Right lung (tissue), 5 donors: ENCODE measurements around the gene ATF2. TPM values are rescaled to one million over a fixed set of nuclear protein-coding genes. Genes with fewer than 3 reads are reported as not detected.

Experiments used
- DNase-seq, 2 donors: peaks; one replicate each; pipeline ENCODE4 v3.0.0-alpha.2; 2013
- polyA plus RNA-seq, 5 donors: library from polyadenylated mRNA; unstranded; fragments of 120-200 nt; gene quantifications; one replicate each; pipeline versions ENCODE4 v1.2.1 to v1.2.3, GENCODE V29; 2013; ENCODE audit warnings: inconsistent platforms in 1 of 5, low replicate concordance in 1 of 5; ENCODE audit not compliant: insufficient read length in 5 of 5, insufficient read depth in 1 of 5

ATF2 gene
- polyA plus RNA-seq, 5 donors, result 43.8 to 76.6 (median 68.2) TPM

DNA sequence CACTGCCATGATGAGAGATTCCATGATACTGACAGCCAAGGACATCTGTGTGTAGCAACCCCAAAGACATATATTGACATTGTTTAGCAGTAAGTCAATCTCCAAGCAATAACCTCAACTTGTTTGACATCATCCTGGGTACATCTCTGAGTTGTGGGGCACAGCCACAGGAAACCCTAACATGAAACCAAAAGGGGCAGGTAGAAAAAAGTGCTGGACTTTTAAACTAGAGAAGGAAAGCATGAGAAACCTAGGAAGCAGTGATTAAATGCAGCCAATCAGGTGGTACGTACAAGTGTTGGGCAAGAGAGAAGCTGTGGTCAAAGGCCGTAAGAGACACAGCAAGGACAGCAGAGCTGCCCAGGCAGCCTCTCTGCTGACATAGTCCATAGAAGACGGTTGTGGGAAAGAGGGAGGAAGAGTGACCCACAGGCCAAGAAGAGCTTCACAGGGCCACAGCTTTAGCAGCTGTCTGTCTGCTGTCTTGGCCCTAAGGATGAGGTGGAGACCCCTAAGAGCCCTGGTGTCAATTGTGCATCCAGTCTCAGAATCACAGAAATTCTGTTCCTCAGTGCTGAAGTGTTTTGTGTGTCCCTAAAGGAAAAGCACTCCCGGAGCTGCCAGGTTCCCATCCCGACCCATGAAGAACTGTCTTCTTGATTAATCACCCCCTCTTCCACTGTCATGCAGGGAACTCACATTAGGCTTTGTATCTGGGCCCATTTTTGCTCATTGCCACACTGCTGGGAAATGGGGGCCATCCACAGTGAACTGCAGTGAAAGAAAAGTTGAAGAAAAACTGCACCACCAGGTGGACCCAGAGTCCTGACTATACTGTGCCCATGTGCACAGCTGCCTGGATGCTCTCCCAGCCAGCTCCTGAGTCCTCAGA, 137.4 kb downstream of the ATF2 start:
- no peak for DNase-seq

DNA sequence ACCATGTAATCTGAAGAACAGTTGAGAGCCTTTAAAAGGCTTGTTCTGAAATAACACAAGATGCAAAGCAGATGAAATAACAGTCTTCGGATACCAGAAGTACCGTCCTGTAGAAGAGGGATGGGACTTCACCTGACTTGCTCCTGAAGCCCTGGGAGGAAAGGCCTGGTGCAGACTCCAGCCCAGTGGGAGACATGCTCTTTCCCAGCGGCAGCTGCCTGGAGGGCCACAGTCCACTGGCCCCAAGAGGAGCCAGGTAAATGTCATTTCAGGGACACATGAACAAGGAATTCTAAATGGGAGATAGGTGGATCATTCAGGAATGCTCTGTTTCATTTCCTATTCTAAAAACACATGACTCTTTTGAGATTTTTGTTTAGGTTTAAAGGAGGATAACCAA, 140.2 kb downstream of the ATF2 start:
- no peak for DNase-seq

DNA sequence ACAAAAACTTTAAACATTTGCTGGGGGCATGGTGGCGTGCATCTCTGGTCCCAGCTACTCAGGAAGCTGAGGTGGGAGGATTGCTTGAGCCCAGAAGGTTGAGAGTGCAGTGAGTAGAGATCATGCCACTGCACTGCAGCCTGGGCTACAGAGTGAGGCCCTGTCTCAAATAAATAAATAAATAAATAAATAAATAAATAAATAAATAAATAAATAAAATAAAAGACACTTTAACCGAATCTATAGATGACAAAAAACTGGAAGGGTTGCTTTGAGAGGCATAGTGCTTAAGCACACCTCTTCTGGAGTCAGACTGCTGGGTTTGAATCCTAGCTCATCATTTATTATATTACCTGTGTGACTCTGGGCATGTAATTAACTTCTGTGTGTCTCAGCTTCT, 141.6 kb downstream of the ATF2 start:
- no peak for DNase-seq

DNA sequence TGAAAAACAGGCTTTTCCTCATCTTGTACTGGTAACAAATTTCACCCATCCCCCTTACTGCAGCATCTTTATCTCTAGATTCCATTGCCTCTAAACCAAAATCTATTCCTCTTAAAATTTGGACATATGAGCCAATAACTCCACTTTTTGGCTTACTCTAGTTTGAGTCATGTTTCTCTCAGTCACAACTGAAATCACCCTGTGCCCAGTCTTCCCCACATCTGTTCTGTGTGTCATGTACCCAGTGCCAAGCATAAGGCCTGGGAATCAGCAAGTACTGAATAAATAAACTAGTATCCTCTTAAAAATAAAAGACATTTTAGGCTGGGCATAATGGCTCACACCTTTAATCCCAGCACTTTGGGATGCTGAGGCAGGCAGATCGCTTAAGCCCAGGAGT, 142.1 kb downstream of the ATF2 start:
- no peak for DNase-seq

DNA sequence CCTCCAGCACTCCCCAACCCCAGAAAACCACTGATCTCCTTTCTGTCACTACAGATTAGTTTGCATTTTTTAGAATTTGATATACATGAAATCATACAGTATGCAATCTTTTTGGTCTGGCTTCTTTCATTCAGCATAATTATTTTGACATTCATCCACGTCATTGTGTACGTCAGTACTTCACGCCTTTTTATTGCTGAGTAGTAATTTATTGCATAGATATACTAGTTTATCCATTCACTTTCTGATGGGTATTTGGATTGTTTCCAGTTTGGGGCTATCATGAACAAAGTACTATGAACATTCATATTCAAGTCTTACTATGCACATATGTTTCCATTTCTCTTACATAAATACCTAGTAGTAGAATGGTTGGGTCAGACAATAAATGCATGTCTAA, 142.8 kb downstream of the ATF2 start:
- no peak for DNase-seq

DNA sequence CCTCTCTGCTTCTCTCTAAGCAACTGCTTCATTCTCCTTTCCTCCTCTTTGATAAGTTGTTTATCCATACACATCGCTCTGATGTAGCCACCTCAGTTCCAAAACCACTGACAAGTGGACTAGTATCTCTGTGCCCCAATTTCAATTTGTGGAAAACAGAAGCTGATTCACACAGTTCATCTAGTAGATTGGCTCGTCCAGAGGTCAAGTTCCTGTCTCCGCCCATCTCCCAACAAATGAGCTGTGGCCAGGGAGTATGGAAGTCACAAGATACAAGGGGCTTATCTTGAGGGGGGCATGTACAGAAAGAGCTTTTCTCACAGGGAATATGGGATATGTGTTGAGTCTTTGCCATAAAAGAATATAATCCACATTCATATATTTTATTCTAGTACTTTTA, 145.1 kb downstream of the ATF2 start:
- no peak for DNase-seq

Other genes with a start within 250 kb of the ATF2 start
- 100 to 1,000 TPM in 3 of 5 donors, 10 to 100 TPM in 2; 85.6 to 155 (median 112) TPM for gene CHN1, start 162.8 kb downstream of the ATF2 start, polyA plus RNA-seq
- 100 to 1,000 TPM; 172 to 223 (median 194) TPM for gene ATP5MC3, start 13.5 kb upstream of the ATF2 start, polyA plus RNA-seq